Measurements from ENCODE around the gene RAPGEFL1.

Gene RAPGEFL1

GRCh38 chr17:40145476-40145875 is 31.8 kb upstream of the RAPGEFL1 start:
- Histone ChIP-seq H3K9me3 (ENCODE audit: insufficient read depth, low read length) (no peaks in the 10 kb centered on the region), H3K9ac (ENCODE audit: insufficient read length, low read depth) (no peak overlapping the region), H3K27me3 (ENCODE audit: insufficient read depth, insufficient read length) (no peaks in the 10 kb centered on the region), H3K4me3 (ENCODE audit: insufficient read length, low read depth) (no peak overlapping the region), H3K36me3 (ENCODE audit: insufficient read depth, insufficient read length, low read length) (peaks cover 84% of the 10 kb centered on the region), H3K4me1 (ENCODE audit: insufficient read depth, insufficient read length) (no peaks in the 10 kb centered on the region)
- TF ChIP-seq SUZ12 (IDR thresholded peaks at IDR 0.05; ENCODE audit: extremely low read depth, insufficient read depth, insufficient read length) (no peak), YY1 (IDR thresholded peaks at IDR 0.05; ENCODE audit: insufficient read depth, insufficient read length) (no peak), ZNF274 (IDR thresholded peaks at IDR 0.05; ENCODE audit: low read depth, low read length) (no peak)
- no peak for DNase-seq (ENCODE audit: low read depth, low spot score)

DNA sequence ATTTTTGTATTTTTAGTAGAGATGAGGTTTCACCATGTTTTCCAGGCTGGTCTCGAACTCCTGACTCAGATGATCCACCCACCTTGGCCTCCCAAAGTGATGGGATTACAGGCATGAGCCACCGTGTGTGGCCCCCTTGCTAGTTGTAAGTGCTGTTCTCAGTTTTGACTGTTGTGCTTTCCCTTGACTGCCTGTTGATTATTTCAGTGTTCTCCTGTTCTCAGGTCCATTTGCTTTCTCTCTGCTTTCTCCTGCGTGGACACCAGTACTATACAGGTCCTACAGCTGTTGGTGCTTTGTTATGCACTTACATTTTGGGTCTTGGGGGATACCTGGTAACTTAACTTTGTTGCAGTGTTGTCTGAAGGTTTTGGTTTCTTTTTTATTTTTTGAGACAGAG is 28.7 kb upstream of the RAPGEFL1 start:
- Histone ChIP-seq H3K4me1 (ENCODE audit: insufficient read depth, insufficient read length) (no peaks in the 10 kb centered on the region), H3K9me3 (ENCODE audit: insufficient read depth, low read length) (no peaks in the 10 kb centered on the region), H3K9ac (ENCODE audit: insufficient read length, low read depth) (no peak overlapping the region), H3K4me3 (ENCODE audit: insufficient read length, low read depth) (no peak overlapping the region), H3K27me3 (ENCODE audit: insufficient read depth, insufficient read length) (no peaks in the 10 kb centered on the region), H3K36me3 (ENCODE audit: insufficient read depth, insufficient read length, low read length) (peaks cover 81% of the 10 kb centered on the region)
- TF ChIP-seq SUZ12 (IDR thresholded peaks at IDR 0.05; ENCODE audit: extremely low read depth, insufficient read depth, insufficient read length) = no peak
- TF ChIP-seq ZNF274 (IDR thresholded peaks at IDR 0.05; ENCODE audit: low read depth, low read length) = no peak
- TF ChIP-seq YY1 (IDR thresholded peaks at IDR 0.05; ENCODE audit: insufficient read depth, insufficient read length) = no peak
- no peak for DNase-seq (ENCODE audit: low read depth, low spot score)

DNA sequence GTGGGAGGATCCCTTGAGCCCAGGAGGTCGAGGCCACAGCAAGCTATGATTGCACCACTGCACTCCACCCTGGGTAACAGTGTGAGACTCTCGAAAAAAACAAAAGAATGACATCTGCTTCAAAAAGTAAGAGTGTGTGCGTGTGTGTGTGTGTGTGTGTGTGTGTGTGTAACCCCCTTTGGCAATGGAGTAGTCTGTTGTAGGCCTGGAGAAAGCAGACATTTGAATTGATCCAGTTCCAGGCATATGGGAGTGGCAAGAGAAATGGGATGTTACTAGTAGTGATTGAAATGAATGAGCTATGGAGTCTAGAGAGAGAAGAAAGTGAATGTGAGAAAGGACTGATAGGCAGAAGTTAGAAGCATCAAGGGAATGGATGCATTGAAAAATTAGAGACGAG is 27.0 kb upstream of the RAPGEFL1 start:
- Histone ChIP-seq H3K9me3 (ENCODE audit: insufficient read depth, low read length) (no peaks in the 10 kb centered on the region), H3K4me3 (ENCODE audit: insufficient read length, low read depth) (no peak overlapping the region), H3K9ac (ENCODE audit: insufficient read length, low read depth) (no peak overlapping the region), H3K36me3 (ENCODE audit: insufficient read depth, insufficient read length, low read length) (peaks cover 74% of the 10 kb centered on the region), H3K4me1 (ENCODE audit: insufficient read depth, insufficient read length) (no peaks in the 10 kb centered on the region), H3K27me3 (ENCODE audit: insufficient read depth, insufficient read length) (no peaks in the 10 kb centered on the region)
- DNase-seq (ENCODE audit: low read depth, low spot score) = no peak
- TF ChIP-seq YY1 (IDR thresholded peaks at IDR 0.05; ENCODE audit: insufficient read depth, insufficient read length) (no peak), SUZ12 (IDR thresholded peaks at IDR 0.05; ENCODE audit: extremely low read depth, insufficient read depth, insufficient read length) (no peak), ZNF274 (IDR thresholded peaks at IDR 0.05; ENCODE audit: low read depth, low read length) (no peak)

DNA sequence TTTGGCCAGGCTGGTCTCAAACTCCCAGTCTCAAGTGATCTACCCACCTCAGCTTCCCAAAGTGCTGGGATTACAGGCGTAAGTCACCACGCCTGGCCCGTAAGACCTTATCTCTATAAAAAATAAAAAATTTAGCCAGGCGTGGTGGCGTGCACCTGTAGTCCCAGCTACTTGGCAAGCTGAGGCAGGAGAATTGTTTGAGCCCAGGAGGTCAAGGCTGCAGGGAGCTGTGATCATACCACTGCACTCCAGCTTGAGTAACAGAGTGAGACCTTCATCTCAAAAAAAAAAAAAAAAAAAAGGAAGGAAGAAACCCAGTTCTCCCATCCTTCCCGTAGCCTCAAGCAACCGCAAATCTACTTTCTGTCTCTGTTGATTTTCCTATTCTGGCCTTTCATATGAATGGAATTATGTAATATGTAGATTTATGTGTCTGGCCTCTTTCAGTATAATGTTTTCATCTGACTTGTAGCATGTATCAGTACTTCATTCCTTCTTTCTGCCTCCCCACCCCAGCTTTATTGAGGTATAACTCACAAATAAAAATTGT is 25.8 kb upstream of the RAPGEFL1 start:
- Histone ChIP-seq H3K4me1 (ENCODE audit: insufficient read depth, insufficient read length) (no peaks in the 10 kb centered on the region), H3K9me3 (ENCODE audit: insufficient read depth, low read length) (no peaks in the 10 kb centered on the region), H3K4me3 (ENCODE audit: insufficient read length, low read depth) (no peak overlapping the region), H3K36me3 (ENCODE audit: insufficient read depth, insufficient read length, low read length) (peaks cover 74% of the 10 kb centered on the region), H3K27me3 (ENCODE audit: insufficient read depth, insufficient read length) (no peaks in the 10 kb centered on the region), H3K9ac (ENCODE audit: insufficient read length, low read depth) (no peak overlapping the region)
- no peak for DNase-seq (ENCODE audit: low read depth, low spot score)
- no peak for TF ChIP-seq SUZ12 (IDR thresholded peaks at IDR 0.05; ENCODE audit: extremely low read depth, insufficient read depth, insufficient read length)
- no peak for TF ChIP-seq ZNF274 (IDR thresholded peaks at IDR 0.05; ENCODE audit: low read depth, low read length)
- no peak for TF ChIP-seq YY1 (IDR thresholded peaks at IDR 0.05; ENCODE audit: insufficient read depth, insufficient read length)

DNA sequence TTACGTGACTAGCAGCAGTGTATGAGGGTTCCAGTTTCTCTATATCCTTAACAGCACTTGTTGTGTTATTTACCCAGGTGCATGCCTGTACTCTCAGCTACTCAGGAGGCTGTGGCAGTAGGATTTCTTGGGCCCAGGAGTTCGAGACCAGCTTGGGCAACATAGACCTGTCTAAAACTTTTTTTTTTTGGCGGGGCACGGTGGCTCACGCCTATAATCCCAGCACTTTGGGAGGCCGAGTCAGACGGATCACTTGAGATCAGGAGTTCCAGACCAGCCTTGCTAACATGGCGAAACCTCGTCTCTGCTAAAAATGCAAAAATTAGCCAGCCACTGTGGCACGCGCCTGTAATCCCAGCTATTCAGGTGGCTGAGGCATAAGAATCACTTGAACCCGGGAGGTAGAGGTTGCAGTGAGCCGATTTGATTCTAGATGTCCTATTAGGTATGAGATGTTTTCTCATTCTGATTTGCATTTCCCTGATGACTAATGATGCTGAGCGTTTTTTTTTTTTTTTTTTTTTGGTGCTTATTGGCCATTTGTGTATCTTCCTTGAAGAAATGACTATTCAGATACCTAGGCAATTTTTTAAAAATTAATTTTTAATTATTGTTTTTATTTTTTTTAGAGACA is 23.6 kb upstream of the RAPGEFL1 start:
- no peak for DNase-seq (ENCODE audit: low read depth, low spot score)
- H3K27me3 ChIP-seq (ENCODE audit: insufficient read depth, insufficient read length) = no peaks in the 10 kb centered on the region
- no peaks in the 10 kb centered on the region for H3K9me3 ChIP-seq (ENCODE audit: insufficient read depth, low read length)
- no peaks in the 10 kb centered on the region for H3K4me1 ChIP-seq (ENCODE audit: insufficient read depth, insufficient read length)
- no peak overlapping the region for H3K4me3 ChIP-seq (ENCODE audit: insufficient read length, low read depth)
- TF ChIP-seq ZNF274 (IDR thresholded peaks at IDR 0.05; ENCODE audit: low read depth, low read length) (no peak), YY1 (IDR thresholded peaks at IDR 0.05; ENCODE audit: insufficient read depth, insufficient read length) (no peak), SUZ12 (IDR thresholded peaks at IDR 0.05; ENCODE audit: extremely low read depth, insufficient read depth, insufficient read length) (no peak)
- H3K9ac ChIP-seq (ENCODE audit: insufficient read length, low read depth) = no peak overlapping the region
- peaks cover 65% of the 10 kb centered on the region for H3K36me3 ChIP-seq (ENCODE audit: insufficient read depth, insufficient read length, low read length)

DNA sequence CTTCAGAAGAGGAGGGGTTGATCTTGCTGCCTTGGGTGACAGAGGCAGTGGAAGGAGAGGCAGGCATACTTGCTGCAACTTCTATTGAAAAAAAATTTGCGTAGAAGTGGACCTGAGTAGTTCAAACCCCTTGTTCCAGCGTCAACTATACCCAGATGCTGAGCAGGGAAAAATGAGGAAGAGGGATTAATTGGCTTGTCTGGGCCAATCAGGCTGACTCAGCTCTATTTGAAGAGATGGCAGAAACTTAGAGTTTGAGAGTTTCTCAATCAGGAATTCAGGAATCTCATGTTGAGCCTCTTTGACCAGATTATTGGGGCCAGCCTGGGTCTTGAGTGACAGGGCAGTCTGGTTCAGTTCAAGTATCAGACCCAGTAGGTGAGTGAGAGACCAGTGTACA is 19.3 kb upstream of the RAPGEFL1 start:
- Histone ChIP-seq H3K27me3 (ENCODE audit: insufficient read depth, insufficient read length) (no peaks in the 10 kb centered on the region), H3K4me3 (ENCODE audit: insufficient read length, low read depth) (no peak overlapping the region), H3K36me3 (ENCODE audit: insufficient read depth, insufficient read length, low read length) (peaks cover 65% of the 10 kb centered on the region), H3K9ac (ENCODE audit: insufficient read length, low read depth) (no peak overlapping the region), H3K4me1 (ENCODE audit: insufficient read depth, insufficient read length) (no peaks in the 10 kb centered on the region), H3K9me3 (ENCODE audit: insufficient read depth, low read length) (no peaks in the 10 kb centered on the region)
- no peak for DNase-seq (ENCODE audit: low read depth, low spot score)
- TF ChIP-seq YY1 (IDR thresholded peaks at IDR 0.05; ENCODE audit: insufficient read depth, insufficient read length) (no peak), SUZ12 (IDR thresholded peaks at IDR 0.05; ENCODE audit: extremely low read depth, insufficient read depth, insufficient read length) (no peak), ZNF274 (IDR thresholded peaks at IDR 0.05; ENCODE audit: low read depth, low read length) (no peak)

- no peak for DNase-seq (ENCODE audit: low read depth, low spot score)
- Histone ChIP-seq H3K4me1 (ENCODE audit: insufficient read depth, insufficient read length) (no peaks in the 10 kb centered on the region), H3K4me3 (ENCODE audit: insufficient read length, low read depth) (no peak overlapping the region), H3K9ac (ENCODE audit: insufficient read length, low read depth) (no peak overlapping the region), H3K9me3 (ENCODE audit: insufficient read depth, low read length) (no peaks in the 10 kb centered on the region), H3K36me3 (ENCODE audit: insufficient read depth, insufficient read length, low read length) (peaks cover 65% of the 10 kb centered on the region), H3K27me3 (ENCODE audit: insufficient read depth, insufficient read length) (no peaks in the 10 kb centered on the region)
- no peak for TF ChIP-seq SUZ12 (IDR thresholded peaks at IDR 0.05; ENCODE audit: extremely low read depth, insufficient read depth, insufficient read length)
- TF ChIP-seq ZNF274 (IDR thresholded peaks at IDR 0.05; ENCODE audit: low read depth, low read length) = no peak
- no peak for TF ChIP-seq YY1 (IDR thresholded peaks at IDR 0.05; ENCODE audit: insufficient read depth, insufficient read length)
Observed at GRCh38 chr17:40158438-40159013, 18.7 kb upstream of the RAPGEFL1 start.
